H9 (cell line): Measurements from ENCODE around the gene PTBP3. TPM values are rescaled to one million over a fixed set of nuclear protein-coding genes. Genes with fewer than 3 reads are reported as not detected.

Source experiments
- DNase-seq: peaks from one replicate; pipeline ENCODE4 v3.0.0-alpha.2; 2017
- H2AFZ ChIP-seq: one replicate; pipeline ENCODE4 v1.6.1; 2013; ENCODE audit warnings: mild to moderate bottlenecking, low read length, control low read depth, moderate library complexity
- H2AK5ac ChIP-seq: 2 replicates; pipeline ENCODE4 v1.6.1; 2013; ENCODE audit warnings: low read length, control low read depth, mixed read lengths; ENCODE audit not compliant: insufficient read length
- H2BK120ac ChIP-seq: one replicate; pipeline ENCODE4 v1.6.1; 2013; ENCODE audit warnings: low read depth, mild to moderate bottlenecking, low read length, control low read depth, inconsistent platforms; ENCODE audit not compliant: poor library complexity, severe bottlenecking
- H2BK12ac ChIP-seq: 2 replicates; pipeline ENCODE4 v1.6.1; 2013; ENCODE audit warnings: low read length, control low read depth, mixed read lengths, low read depth; ENCODE audit not compliant: insufficient read length
- H2BK15ac ChIP-seq: 2 replicates; pipeline ENCODE4 v1.6.1; 2013; ENCODE audit warnings: low read depth, low read length, control low read depth
- H2BK20ac ChIP-seq: one replicate; pipeline ENCODE4 v1.6.1; 2013; ENCODE audit warnings: low read depth, mild to moderate bottlenecking, low read length, control low read depth, inconsistent platforms; ENCODE audit not compliant: poor library complexity, severe bottlenecking
- H2BK5ac ChIP-seq: 2 replicates; pipeline ENCODE4 v1.6.1; 2013; ENCODE audit warnings: low read length, control low read depth, mixed read lengths; ENCODE audit not compliant: insufficient read length
- H3K14ac ChIP-seq: 2 replicates; pipeline ENCODE4 v1.6.1; 2013; ENCODE audit warnings: low read length, control low read depth; ENCODE audit not compliant: insufficient read depth
- H3K18ac ChIP-seq: 2 replicates; pipeline ENCODE4 v1.6.1; 2013; ENCODE audit warnings: low read depth, mild to moderate bottlenecking, mixed read lengths, low read length, control low read depth; ENCODE audit not compliant: insufficient read length
- H3K23ac ChIP-seq: 2 replicates; pipeline ENCODE4 v1.6.1; 2013; ENCODE audit warnings: low read length, control low read depth, mixed read lengths, low read depth; ENCODE audit not compliant: insufficient read length
- H3K23me2 ChIP-seq: 2 replicates; pipeline ENCODE4 v1.6.1; 2013; ENCODE audit warnings: low read depth, mild to moderate bottlenecking, mixed read lengths, low read length, control low read depth; ENCODE audit not compliant: insufficient read length, poor library complexity, severe bottlenecking
- H3K27ac ChIP-seq: 2 replicates; pipeline ENCODE4 v1.5.1; 2013; ENCODE audit warnings: low read length, control low read depth, mixed read lengths, low read depth; ENCODE audit not compliant: insufficient read length
- H3K27me3 ChIP-seq: 2 replicates; pipeline ENCODE4 v1.6.1; 2013; ENCODE audit warnings: low read length, control low read depth, inconsistent platforms; ENCODE audit not compliant: insufficient read depth
- H3K4ac ChIP-seq: 2 replicates; pipeline ENCODE4 v1.6.1; 2013; ENCODE audit warnings: low read depth, mild to moderate bottlenecking, control low read depth, inconsistent platforms, low read length, moderate library complexity
- H3K4me1 ChIP-seq: 2 replicates; pipeline ENCODE4 v1.6.1; 2013; ENCODE audit warnings: low read length, control low read depth, inconsistent platforms; ENCODE audit not compliant: insufficient read depth
- H3K4me2 ChIP-seq: 2 replicates; pipeline ENCODE4 v1.6.1; 2013; ENCODE audit warnings: low read length, control low read depth, mixed read lengths; ENCODE audit not compliant: insufficient read length, insufficient read depth
- H3K56ac ChIP-seq: 2 replicates; pipeline ENCODE4 v1.6.1; 2013; ENCODE audit warnings: low read depth, mild to moderate bottlenecking, mixed read lengths, low read length, control low read depth; ENCODE audit not compliant: insufficient read length
- H3K79me1 ChIP-seq: 2 replicates; pipeline ENCODE4 v1.6.1; 2013; ENCODE audit warnings: low read depth, mild to moderate bottlenecking, moderate library complexity, low read length, control low read depth, inconsistent platforms; ENCODE audit not compliant: insufficient read depth, poor library complexity, severe bottlenecking
- H3K79me2 ChIP-seq: 2 replicates; pipeline ENCODE4 v1.6.1; 2013; ENCODE audit warnings: low read length, control low read depth, inconsistent platforms; ENCODE audit not compliant: insufficient read depth
- H3K9ac ChIP-seq: 2 replicates; pipeline ENCODE4 v1.6.1; 2013; ENCODE audit warnings: low read length, control low read depth, mixed read lengths; ENCODE audit not compliant: insufficient read length; ENCODE audit errors: extremely low read depth
- H3K9me3 ChIP-seq: one replicate; pipeline ENCODE4 v1.6.1; 2013; ENCODE audit warnings: low read depth, low read length, inconsistent platforms; ENCODE audit not compliant: control insufficient read depth
- H3T11ph ChIP-seq: one replicate; pipeline ENCODE4 v1.6.1; 2013; ENCODE audit warnings: mild to moderate bottlenecking, low read length, control low read depth, inconsistent platforms
- H4K20me1 ChIP-seq: one replicate; pipeline ENCODE4 v1.6.1; 2013; ENCODE audit not compliant: control insufficient read depth, insufficient read length, insufficient read depth
- H4K5ac ChIP-seq: 2 replicates; pipeline ENCODE4 v1.6.1; 2013; ENCODE audit warnings: low read depth, mild to moderate bottlenecking, mixed read lengths, low read length, control low read depth; ENCODE audit not compliant: insufficient read length
- H4K8ac ChIP-seq: replicated peaks from 2 replicates; pipeline ENCODE4 v1.6.1; 2013; ENCODE audit warnings: low read length, control low read depth, mixed read lengths, low read depth; ENCODE audit not compliant: insufficient read length
- H4K91ac ChIP-seq: 2 replicates; pipeline ENCODE4 v1.6.1; 2013; ENCODE audit warnings: low read depth, mild to moderate bottlenecking, moderate library complexity, mixed read lengths, low read length, control low read depth; ENCODE audit not compliant: insufficient read length
- H3K27ac Mint-ChIP-seq, 3 experiments: 2 replicates in 2 of 3; 3 replicates in 1 of 3; pipeline ENCODE4 v1.8.0; 2020 to 2021; ENCODE audit warnings: mixed read lengths in 3 of 3, mild to moderate bottlenecking in 1 of 3, moderate library complexity in 1 of 3
- H3K27me3 Mint-ChIP-seq: 2 replicates; pipeline ENCODE4 v1.8.0; 2021; ENCODE audit warnings: low read depth, mild to moderate bottlenecking, moderate library complexity, mixed read lengths
- H3K36me3 Mint-ChIP-seq, 3 experiments: 2 replicates in 2 of 3; 3 replicates in 1 of 3; pipeline ENCODE4 v1.8.0; 2020 to 2021; ENCODE audit warnings: low read depth in 3 of 3, mixed read lengths in 3 of 3; ENCODE audit not compliant: insufficient read depth in 1 of 3
- H3K4me1 Mint-ChIP-seq, 2 experiments: 2 replicates each; pipeline ENCODE4 v1.8.0; 2020; ENCODE audit warnings: mixed read lengths in 2 of 2
- H3K4me3 Mint-ChIP-seq, 2 experiments: 2 replicates in 1 of 2; 3 replicates in 1 of 2; pipeline ENCODE4 v1.8.0; 2020 to 2021; ENCODE audit warnings: mild to moderate bottlenecking in 2 of 2, mixed read lengths in 2 of 2, moderate library complexity in 1 of 2
- H3K9me3 Mint-ChIP-seq, 2 experiments: 2 replicates in 1 of 2; 3 replicates in 1 of 2; pipeline ENCODE4 v1.8.0; 2020; ENCODE audit warnings: mild to moderate bottlenecking in 2 of 2, mixed read lengths in 2 of 2, moderate library complexity in 1 of 2
- CTCF ChIP-seq: fragments of 200-600 bp; sonication (generic); conservative IDR thresholded peaks from 3 replicates; pipeline ENCODE4 v1.8.0; 2021; ENCODE audit warnings: antibody characterized with exemption, mild to moderate bottlenecking
- WGBS: extraction: QIAGEN DNeasy Blood & Tissue Kit; methylation state at CpG from one replicate; pipeline ENCODE4 v1.1.7; 2013; ENCODE audit warnings: missing lambda C conversion rate, low lambda C conversion rate, mixed read lengths; ENCODE audit not compliant: insufficient read length; ENCODE audit errors: extremely low coverage; 5-methylcytosine and 5-hydroxymethylcytosine counted together
- total RNA-seq: library from RNA; stranded (reverse); gene quantifications from 2 replicates; pipeline ENCODE4 v1.2.1, GENCODE V29; 2021

Gene PTBP3
- total RNA-seq, 1 experiment from 2014 or later = 89.5 TPM

- H3T11ph ChIP-seq = no peak overlapping the region
- H3K4me2 ChIP-seq = no peak overlapping the region
- H3K18ac ChIP-seq = no peak overlapping the region
- H3K9me3 Mint-ChIP-seq = no peaks in the 10 kb centered on the region
- no peak overlapping the region for H2AK5ac ChIP-seq
- H2AFZ ChIP-seq = no peak overlapping the region
- H3K4me3 Mint-ChIP-seq = no peak overlapping the region
- H3K4me1 ChIP-seq = peaks cover 2% of the 10 kb centered on the region
- no peak overlapping the region for H3K23ac ChIP-seq
- no peak overlapping the region for H2BK12ac ChIP-seq
- H2BK20ac ChIP-seq = no peak overlapping the region
- DNase-seq = no peak
- H3K9ac ChIP-seq = no peak overlapping the region
- H4K20me1 ChIP-seq = no peaks in the 10 kb centered on the region
- no peak overlapping the region for H4K8ac ChIP-seq
- H2BK5ac ChIP-seq = no peak overlapping the region
- no peaks in the 10 kb centered on the region for H3K9me3 ChIP-seq
- H3K79me2 ChIP-seq = peaks cover 2% of the 10 kb centered on the region; the same call in 1 of the 2 replicates
- H3K27me3 ChIP-seq = no peaks in the 10 kb centered on the region
- peaks cover 2% of the 10 kb centered on the region for H3K79me1 ChIP-seq
- no peak overlapping the region for H2BK15ac ChIP-seq
- peaks cover 26 to 40% of the 10 kb centered on the region in 2 experiments for H3K4me1 Mint-ChIP-seq
- H3K27ac ChIP-seq = no peak overlapping the region
- no CpG with 5 or more reads among the region's 3 CpGs for WGBS
- peak overlapping the region in 2 of 3 experiments; percentile 30 to 40; a peak in 2 of 7 replicates for H3K27ac Mint-ChIP-seq
- H3K56ac ChIP-seq = no peak overlapping the region
- H3K36me3 Mint-ChIP-seq = peaks cover 2 to 10% (median 5%) of the 10 kb centered on the region in 3 experiments
- H3K4ac ChIP-seq = no peak overlapping the region
- no peak for TF ChIP-seq CTCF
- H3K14ac ChIP-seq = no peak overlapping the region
- no peak overlapping the region for H4K91ac ChIP-seq
- H4K5ac ChIP-seq = no peak overlapping the region
- no peak overlapping the region for H2BK120ac ChIP-seq
- no peaks in the 10 kb centered on the region for H3K23me2 ChIP-seq
- no peaks in the 10 kb centered on the region for H3K27me3 Mint-ChIP-seq
Measured at GRCh38 chr9:112273876-112274275, 59.5 kb downstream of the PTBP3 start.
